NCI-H2171 treated with DMSO at 0.1 percent for 48 hours (cell line): ENCODE data around the gene PNPLA5.
"Not testable (repeated sequence)": the region's sequence is repeated elsewhere in the genome, so short reads cannot be mapped to it uniquely, and the experiment has no call there.

Experiments used
- DNase-seq: peaks from one replicate; lab custom pipeline; 2025; lab: John Stamatoyannopoulos, UW

Gene PNPLA5, protein sequence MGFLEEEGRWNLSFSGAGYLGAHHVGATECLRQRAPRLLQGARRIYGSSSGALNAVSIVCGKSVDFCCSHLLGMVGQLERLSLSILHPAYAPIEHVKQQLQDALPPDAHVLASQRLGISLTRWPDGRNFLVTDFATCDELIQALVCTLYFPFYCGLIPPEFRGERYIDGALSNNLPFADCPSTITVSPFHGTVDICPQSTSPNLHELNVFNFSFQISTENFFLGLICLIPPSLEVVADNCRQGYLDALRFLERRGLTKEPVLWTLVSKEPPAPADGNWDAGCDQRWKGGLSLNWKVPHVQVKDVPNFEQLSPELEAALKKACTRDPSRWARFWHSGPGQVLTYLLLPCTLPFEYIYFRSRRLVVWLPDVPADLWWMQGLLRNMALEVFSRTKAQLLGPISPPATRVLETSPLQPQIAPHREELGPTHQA

DNA sequence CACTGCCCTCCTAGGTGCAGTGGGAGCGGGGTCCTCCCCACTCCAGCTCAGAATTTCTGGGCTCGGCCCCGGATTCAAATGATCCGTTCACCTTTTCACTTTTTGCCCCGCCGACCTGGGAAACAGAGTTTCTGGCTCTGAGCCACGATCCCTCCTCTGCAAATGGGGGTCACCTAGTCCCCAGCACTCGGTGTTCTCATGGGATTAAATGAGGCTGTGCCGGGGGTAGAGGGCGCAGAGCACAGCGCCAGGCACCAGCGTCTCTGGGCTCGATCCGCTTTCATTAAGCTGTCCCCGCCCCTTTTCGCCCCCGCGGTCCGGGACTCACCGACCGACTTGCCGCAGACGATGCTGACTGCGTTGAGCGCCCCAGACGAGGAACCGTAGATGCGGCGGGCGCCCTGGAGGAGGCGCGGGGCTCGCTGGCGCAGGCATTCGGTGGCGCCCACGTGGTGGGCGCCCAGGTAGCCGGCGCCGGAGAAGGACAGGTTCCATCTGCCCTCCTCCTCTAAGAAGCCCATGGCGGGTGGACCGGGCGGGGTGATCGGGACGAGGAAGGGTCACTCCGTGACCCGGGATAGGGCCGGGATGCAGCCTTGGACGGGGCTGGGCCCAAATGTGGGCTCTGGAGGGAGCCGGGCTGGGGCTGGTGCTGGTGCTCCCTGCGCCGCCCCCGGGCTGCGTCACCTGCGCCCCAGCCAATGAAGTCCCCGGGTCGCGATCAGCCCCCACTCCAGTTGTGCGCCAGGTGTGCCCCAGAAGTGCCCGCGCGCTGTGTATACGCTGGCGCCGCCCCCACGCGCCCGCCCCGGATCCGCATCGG is at the start of gene PNPLA5:
Gene PNPLA5 (minus strand): TSS at position 654 of the 823 bp plus-strand sequence. CDS start 133 bp downstream, at position 521.
- DNase-seq = no peak

DNA sequence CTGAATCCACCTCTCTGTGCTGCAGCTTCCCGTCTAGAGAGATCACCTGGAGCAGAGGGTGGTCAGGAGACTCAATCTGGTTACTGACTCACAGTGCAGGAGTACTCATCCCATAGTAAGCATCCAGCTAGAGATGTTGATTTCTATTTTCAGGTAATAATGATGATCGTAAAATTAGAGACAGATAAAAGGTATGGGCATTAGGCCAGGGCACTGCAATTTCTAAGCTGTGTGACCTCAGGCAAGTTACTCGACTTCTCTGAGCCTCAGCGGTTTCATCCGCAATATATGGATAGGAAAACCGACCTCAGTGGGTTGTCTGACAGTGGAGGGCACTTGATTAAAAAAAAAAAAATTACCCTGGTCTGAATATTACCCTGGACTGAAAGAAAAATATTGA is 49.6 kb upstream of the PNPLA5 start:
- no peak for DNase-seq

DNA sequence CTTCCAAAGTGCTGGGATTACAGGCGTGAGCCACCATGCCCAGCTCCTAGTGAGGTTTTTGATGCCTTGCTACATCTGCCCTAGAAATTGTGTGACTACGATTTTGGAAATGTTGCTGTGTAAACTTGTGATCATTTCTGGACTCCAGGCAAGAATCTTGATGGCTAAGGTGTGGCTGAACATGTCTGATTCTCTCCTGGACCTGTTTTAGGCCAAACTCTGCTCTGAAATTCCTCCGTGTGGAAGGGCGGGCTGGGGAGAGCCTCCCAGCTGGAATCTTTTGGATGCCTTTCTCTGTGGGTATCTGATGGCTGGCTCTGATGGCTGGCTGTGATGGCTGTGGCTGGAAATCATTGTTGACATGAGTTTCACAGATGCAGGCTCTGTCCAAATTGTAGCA is 40.0 kb upstream of the PNPLA5 start:
- no peak for DNase-seq

DNA sequence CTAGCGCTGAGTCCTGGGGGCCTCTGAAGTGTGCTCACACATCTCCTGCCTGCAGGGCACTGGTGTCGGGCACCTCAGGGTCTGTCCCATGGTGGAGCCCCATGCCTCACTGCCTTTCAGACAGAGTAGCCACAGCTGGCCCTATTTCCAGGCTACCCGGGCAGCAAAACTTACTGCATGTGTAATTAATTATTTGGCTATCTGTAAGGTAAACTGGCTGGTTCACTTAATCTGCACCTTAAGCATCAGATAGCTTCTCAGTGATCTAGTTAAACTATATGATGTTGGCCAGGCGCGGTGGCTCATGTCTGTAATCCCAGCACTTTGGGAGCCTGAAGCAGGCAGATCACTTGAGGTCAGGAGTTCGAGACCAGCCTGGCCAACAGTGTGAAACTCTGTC is 37.1 kb upstream of the PNPLA5 start:
- no peak for DNase-seq

DNA sequence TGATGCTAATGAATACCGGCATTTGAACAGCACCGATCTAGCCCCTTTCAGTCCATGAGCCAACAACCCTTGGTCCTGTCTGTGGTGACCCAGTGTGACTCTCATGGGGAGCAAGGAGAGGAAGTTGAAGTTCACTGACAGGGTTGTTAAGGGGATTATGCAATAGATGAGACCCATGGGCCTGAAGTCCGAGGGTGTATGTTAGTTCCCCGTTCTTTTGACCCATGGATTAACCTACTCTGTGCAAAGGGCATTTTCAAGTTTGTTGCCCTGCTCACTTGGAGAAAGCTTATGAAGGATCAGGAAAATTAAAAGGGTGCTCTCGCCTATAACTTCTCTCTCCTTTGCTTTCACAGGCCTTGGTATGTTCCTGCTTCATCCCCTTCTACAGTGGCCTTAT is 36.7 kb upstream of the PNPLA5 start:
- no peak for DNase-seq

DNA sequence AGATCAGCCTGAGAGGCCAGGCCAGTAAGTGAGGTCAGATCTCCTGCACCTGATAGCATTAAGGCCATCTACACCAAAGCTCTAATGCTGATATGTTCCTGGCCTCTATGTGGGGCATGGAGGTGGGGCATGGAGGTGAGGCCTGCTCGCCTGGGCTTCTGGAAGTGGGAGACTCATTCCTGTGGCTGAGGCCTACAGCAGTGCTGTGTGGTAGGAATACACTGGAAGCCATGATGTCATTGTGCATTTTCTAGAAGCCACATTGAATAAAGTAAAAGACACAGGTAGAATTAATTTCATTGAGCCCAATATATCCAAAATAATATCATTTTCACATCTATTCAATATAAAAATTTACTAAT is 34.5 kb upstream of the PNPLA5 start:
- DNase-seq = no peak

DNA sequence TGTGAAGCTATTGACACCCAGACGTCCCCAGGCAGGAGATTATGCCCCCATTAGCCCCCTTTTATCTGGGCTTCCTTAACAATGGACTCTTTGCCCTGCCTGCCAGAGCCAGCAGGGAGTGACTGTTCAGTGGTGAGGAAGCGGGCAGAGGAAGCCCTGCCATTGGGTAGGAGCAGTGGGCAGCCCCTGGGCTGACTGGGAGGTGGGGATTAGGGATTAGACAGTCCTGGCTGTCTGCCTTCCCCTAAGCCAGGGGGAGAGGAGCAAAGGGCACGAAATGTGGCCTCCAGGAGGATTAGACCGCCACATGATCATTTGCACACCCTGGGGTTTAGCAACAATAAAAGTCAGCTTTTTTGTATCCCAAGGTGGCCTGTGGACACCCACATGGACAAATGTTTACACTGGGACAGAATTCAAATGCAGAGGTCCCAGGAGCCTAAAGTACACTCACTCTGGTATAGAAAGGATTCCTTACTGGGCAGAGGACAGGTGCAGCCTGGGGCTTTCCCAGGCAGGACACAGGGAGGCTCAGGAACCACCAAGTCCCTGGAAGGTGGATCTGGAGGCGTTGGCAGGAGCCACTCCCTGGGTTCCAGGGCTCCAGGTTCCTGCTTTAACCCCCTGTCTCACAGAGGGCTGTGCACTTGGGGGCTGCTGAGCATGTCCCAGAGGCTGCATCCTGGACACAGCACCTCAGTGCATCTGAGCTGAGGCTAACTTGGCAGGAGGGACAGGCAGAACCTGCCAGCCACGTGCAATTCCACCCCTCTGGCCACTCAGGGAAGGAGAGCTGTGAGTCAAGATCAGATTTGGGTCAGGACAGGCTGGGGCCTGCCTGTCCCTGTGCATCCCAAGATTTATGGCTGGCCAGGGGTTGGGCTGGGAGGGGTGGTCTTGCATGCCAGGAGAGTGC is 33.9 kb upstream of the PNPLA5 start:
- no peak for DNase-seq

DNA sequence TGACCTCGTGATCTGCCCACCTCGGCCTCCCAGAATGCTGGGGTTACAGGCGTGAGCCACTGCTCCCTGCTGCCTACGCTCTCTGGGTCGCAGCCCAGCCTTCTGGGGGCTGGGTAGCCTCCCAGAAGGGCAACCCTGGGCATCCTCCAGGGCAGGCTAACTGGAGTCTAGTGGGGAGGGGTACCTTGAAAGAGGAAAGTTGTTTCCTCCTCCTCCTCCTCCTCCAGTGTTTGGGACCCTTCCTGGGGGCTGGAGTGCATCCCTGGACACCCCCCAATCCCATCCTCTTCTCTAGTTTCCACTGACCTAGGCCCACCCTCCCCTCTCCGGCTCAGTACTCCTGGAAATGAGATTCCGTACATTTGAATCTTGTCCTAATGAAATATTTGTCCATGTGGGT is 33.1 kb upstream of the PNPLA5 start:
- DNase-seq = no peak

DNA sequence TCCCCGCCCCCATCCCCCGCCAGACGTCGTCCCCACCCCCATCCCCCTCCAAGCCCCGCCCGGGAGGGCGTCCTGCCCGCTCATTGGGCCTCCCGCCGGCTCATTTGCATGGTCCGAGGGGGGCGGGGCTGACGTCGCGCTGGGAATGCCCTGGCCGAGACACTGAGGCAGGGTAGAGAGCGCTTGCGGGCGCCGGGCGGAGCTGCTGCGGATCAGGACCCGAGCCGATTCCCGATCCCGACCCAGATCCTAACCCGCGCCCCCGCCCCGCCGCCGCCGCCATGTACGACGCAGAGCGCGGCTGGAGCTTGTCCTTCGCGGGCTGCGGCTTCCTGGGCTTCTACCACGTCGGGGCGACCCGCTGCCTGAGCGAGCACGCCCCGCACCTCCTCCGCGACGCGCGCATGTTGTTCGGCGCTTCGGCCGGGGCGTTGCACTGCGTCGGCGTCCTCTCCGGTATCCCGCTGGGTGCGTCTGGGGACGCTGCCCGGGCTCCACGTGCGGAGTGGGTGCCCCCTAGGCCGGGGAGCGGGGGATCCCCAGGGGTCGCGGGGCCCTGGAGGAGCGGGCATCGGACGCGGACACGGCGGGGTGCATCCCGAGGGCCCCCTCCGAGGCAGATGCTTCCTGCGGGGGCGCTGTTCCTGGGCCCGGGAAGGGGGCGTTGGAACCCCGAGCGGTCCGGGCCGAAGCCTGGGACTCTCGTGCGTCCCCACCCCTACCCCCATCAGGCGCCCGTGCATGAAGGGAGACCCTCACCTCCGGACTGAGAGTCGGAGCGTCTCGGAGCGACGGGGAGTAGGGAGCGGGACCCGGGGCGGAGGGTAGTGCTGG is 32.0 kb upstream of the PNPLA5 start, which contains the start of gene PNPLA3:
Gene PNPLA3 (plus strand): TSS at position 175 of the 834 bp plus-strand sequence. CDS start 107 bp downstream, at position 282.
- peak; percentile 88 for DNase-seq

DNA sequence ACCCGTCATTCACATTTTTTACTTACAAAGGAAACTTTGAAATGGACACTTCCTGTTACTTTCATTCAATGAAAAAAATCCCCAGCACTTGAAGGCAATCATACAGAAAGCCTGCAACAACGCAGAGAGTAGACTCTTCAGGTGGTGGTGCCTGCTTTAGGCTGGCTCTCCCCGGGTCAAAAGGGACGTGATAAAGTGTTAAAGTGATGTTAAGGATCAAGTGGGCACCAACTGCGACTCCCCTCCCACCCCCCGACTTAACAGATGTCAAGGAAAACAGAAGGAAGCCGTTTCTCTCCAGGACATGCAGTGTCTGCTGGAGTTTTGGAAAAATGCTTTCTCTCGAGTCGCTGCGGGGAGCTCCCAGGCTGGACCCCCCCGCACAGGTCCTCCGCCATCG is 31.4 kb upstream of the PNPLA5 start:
- peak; percentile 75 for DNase-seq

DNA sequence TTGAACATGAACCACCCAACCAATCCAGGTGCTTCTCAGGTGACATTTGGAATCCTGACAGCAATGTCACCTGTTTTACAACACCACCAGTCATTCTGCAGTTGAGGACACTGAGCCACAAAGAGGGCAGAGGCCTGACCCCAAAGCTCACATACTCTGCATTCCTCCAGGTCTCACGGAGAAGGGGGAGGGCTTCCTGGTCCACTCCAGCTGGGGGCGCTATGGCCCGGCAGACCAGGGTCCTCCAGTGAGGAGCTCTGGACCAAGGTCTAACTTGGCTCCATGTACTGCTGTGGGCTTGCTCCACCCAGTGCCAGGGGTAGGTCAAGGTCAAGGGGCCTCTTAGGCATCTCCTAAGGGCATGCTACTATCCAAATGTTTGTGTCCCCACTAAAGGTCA is 30.3 kb upstream of the PNPLA5 start:
- no peak for DNase-seq

DNA sequence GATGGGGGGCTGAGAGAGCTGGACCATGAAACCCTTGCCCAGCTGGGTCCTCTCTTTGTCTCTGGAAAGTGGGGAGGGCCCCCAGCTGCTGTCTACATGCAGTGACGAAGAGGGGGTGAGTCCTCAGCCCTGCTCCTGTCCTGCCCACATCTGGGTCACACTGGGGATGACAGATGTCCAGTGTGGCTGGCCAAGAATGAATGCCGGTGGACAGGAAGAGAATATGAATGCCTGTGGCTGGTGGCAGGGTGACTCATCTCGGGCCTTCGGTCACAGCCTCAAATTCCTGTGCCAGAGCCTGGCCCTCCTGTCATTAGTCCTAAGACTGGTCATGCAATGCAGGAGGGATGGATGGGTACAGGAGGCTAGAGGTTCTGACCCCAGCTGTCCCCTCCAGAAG is 29.6 kb upstream of the PNPLA5 start:
- no peak for DNase-seq

DNA sequence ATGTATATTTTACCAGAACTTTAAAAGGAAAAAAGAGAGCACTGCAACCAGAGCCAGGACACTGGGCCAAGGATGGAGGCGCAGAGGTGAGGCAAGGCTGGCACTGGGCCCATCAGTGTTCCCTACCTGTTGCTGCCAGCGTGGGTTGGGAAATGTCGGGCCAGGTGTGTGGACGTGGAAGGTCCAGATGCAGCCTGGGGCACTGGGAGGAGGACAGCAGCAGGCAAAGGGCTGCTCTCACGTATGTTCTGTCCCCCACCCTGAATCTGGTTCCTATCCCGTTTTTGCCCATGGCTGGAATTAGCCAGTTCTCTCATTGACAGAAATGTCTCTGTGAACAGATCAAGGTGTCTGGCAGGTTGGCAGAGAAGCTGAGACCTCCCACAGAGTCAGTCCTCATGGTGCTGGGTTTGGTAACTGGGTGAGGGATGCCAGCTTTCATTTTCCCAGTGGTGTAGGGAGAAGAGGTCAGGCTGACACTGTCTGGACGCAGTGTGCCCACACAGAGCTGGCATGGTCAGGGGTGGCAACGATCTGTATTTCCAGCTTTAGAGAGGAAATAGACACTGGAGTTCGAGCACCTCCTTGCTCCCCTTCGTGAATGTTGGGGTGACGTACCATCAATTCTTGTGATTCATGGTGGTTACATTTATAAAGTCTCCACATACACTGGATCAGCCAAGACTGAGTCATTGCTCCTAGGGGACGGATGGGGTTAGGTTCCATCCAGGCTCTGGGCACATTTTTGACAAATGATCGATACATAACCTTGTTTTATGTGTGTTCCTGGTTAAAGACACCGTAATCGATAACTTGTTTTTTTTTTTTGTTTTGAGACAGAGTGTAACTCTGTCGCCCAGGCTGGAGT is 27.5 kb upstream of the PNPLA5 start:
- no peak for DNase-seq

DNA sequence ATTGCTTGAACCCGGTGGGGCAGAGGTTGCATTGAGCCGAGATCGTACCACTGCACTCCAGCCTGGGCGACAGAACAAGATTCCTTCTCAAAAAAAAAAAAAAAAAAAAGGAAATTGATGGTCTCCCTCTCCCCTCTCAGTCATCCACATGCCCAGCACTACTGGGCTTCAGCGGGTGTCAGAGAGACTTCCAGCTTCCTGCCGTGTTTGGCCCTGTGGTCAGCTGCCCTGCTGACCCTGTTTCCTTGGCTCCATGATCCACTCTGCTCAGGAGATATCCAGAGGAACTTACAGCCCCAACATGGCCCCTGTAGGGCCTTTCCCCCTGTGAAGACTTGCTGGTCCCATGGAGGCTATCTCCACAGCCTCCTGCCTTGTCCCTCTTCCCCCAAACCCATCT is 25.7 kb upstream of the PNPLA5 start:
- no peak for DNase-seq

DNA sequence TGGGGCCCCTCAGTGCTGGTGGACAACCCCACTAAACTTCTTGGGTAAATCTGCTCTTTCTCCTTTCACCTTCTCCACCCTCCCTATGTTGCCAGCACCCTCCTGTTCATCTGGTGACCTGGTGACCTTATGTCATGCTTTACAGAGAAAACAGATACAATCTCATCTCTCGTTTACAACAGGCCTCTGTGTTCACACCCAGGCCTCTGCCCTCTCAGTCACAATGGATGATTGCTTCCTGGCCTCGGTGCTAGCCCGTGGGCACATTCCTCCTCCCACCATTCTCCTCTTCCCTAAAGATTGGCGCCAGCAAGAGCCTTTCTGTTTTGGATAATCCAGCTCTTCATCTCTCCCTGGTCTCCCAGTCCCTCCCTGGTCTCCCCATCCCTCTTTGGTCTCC is 19.5 kb upstream of the PNPLA5 start:
- no peak for DNase-seq

DNA sequence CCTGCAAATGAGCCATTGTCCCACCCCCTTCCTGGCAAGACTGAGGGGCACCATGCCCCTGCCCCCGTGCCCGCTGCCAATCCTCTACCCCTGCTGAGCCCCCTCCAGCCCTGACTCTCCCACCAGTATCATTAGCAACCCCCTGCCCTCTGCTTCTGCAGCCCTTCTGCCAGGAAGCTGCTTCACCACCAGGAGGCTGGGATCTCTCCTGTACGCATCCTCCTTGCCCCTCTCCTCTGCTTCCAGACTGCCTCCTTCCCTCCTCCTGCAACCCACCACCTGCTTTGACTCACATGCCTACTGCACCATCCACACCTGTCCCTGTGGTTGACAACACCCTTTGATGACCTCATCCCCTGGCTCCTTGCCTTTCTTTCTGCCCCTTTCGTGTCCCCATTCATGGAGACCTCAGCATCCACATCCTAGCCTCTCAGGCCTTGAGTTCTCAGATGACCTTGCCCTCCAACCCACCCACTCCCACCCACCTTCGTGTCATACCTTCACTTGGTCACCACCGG is 18.4 kb upstream of the PNPLA5 start:
- DNase-seq = no peak

DNA sequence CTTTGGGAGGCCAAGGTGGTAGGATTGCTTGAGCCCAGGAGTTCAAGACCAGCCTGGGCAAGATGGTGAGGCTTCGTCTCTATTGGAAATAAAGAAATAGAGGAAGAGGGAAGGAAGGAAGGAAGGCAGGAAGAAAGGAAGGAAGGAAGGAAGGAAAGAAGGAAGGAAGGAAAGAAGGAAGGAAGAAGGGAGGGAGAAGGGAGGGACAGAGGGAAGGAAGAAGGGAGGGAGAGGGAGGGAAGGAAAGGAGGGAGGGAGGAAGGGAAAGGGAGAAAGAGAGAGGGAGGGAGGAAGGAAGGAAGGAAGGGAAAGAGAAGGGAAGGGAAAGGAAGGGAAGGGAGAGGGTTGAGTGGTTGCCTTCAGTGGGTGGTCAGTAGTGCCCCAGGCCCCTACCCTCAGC is 17.9 kb upstream of the PNPLA5 start:
- DNase-seq = no peak

DNA sequence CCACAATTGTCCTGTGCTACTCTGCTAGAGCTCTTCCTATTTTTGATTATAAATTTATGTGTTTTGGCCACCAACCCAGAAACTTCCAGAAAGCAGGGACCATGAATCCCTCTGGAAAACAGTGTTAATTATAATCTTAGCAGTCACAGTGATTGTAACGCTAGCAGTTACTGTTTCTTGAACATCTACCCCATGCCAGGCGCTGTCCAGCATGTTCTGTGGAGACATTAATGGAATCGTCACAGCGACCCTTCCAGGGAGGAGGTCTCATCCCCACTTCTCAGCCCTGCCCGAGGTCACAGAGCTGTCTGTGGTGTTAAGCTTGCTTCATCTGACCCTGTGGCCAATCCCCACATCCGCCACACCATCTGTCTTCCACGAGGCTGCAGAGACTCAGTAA is 13.9 kb upstream of the PNPLA5 start:
- DNase-seq = no peak

DNA sequence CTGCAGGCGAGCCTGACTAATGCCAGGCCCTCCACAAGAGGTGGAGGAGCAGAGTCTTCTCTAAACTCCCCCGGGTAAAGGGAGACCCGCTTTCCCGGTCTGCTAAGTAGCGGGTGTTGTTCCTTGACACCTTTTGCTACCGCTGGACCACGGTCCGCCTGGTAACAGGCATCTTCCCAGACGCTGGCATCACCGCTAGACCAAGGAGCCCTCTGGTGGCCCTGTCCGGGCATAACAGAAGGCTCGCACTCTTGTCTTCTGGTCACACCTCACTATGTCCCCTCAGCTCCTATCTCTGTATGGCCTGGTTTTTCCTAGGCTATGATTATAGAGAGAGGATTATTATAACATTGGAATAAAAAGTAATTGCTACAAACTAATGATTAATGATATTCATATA is 12.6 kb upstream of the PNPLA5 start:
- not testable (repeated sequence) for DNase-seq

DNA sequence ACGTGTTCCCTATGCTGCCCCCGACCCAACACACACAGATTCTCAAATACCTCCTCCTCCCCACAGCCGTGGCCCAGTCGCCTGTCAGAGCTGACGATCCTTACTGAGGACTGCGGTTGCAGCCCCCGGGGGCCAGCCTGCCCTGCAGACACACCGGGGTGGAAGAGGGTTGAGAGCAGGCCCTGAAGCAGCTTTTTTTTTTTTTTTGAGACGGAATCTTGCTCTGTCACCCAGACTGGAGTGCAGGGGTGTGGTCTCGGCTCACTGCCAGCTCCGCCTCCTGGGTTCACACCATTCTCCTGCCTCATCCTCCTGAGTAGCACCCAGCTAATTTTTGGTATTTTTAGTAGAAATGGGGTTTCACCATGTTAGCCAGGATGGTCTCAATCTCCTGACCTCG is 11.2 kb upstream of the PNPLA5 start:
- DNase-seq = peak; percentile 28
